Measurements from ENCODE around the gene ZNF764.

GRCh38 chr16:30604316-30604947 lies 46.3 kb upstream of the ZNF764 start:
- TF ChIP-seq CTCF (IDR thresholded peaks at IDR 0.05) (no peak), POLR2A (IDR thresholded peaks at IDR 0.05) (no peak)

Data from uterus (tissue), 2 donors.